Prostate gland (tissue), 2 donors: ENCODE results near the gene LPP. TPM values are rescaled to one million over a fixed set of nuclear protein-coding genes. Genes with fewer than 3 reads are reported as not detected.

Experiments
- DNase-seq: peaks from one replicate; pipeline ENCODE4 v3.0.0-alpha.2; 2019; ENCODE audit warnings: low spot score
- H3K27ac ChIP-seq, 2 donors: fragments of 200-600 bp; sonication (generic); 2 replicates each; pipeline ENCODE4 v1.5.1; 2017 to 2019
- H3K27me3 ChIP-seq: fragments of 200-600 bp; sonication (generic); replicated peaks from 2 replicates; pipeline ENCODE4 v1.5.1; 2019; ENCODE audit not compliant: insufficient read depth
- H3K36me3 ChIP-seq, 2 donors: fragments of 200-600 bp; sonication (generic); 1 replicate in 1 of 2; 2 replicates in 1 of 2; pipeline versions ENCODE4 v1.5.1 to v1.8.1; 2017 to 2019
- H3K4me1 ChIP-seq: fragments of 200-600 bp; sonication (generic); replicated peaks from 2 replicates; pipeline ENCODE4 v1.5.1; 2019
- H3K4me3 ChIP-seq, 2 donors: fragments of 200-600 bp; sonication (generic); 2 replicates each; pipeline ENCODE4 v1.5.1; 2017 to 2019
- H3K9me3 ChIP-seq: fragments of 200-600 bp; sonication (generic); 2 replicates; pipeline ENCODE4 v1.5.1; 2017
- POLR2A ChIP-seq: fragments of 450-650 bp; IDR thresholded peaks from one replicate; pipeline ENCODE4 v1.6.1; 2016; ENCODE audit warnings: antibody characterized with exemption, mild to moderate bottlenecking
- POLR2AphosphoS5 ChIP-seq: sonication (generic); formaldehyde crosslinking; IDR thresholded peaks from one replicate; pipeline ENCODE4 v1.6.1; 2017; ENCODE audit warnings: antibody characterized with exemption
- WGBS: methylation state at CpG from one replicate; pipeline ENCODE4 v1.1.5; 2018; 5-methylcytosine and 5-hydroxymethylcytosine counted together
- intact Hi-C: fragments of 100-400 bp; cut with DNase I; formaldehyde crosslinking; loops from one replicate; pipeline ENCODE4 v1.14.2; 2022
- total RNA-seq, 2 donors: library from RNA; depleted of rRNA; stranded (reverse); fragments of >200 nt; gene quantifications; one replicate each; pipeline ENCODE4 v1.1.0, GENCODE V29; 2016
- TF ChIP-seq, protein P1 (sequence below), 4 experiments: fragments of 200-600 bp in 2 of 4; fragments of 450-650 bp in 2 of 4; sonication (generic) in 2 of 4; IDR thresholded peaks; 1 replicate in 3 of 4; 2 replicates in 1 of 4; pipeline ENCODE4 v1.5.1; 2016 to 2019; ENCODE audit warnings: antibody characterized with exemption in 4 of 4, mild to moderate bottlenecking in 2 of 4, moderate library complexity in 2 of 4

The LPP gene
- total RNA-seq, 2 donors from 2014 or later = 219 to 248 TPM

DNA sequence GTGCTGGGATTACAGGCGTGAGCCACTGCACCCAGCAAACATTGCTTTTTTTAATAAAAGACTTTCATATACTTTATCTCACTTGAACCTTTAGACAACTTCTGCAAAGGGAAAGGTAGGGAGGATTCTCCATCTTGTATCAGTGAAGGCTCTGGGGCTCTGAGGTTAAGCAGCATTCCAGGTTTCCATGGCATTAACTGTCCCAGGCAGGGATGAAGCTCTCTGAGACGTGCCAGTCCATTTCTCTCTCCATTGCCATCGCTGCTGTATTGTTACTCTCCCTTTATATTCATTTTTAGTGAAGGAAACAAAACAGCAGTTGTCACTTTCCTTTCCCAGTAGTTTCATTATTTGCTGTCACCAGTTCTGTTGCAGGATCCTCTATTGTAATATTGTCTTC is 342.4 kb downstream of the LPP start:
- no peaks in the 10 kb centered on the region for H3K36me3 ChIP-seq
- WGBS = 82% methylated on average over 3 of the region's 3 CpGs
- no peak for DNase-seq
- no peaks in the 10 kb centered on the region for H3K4me1 ChIP-seq
- no peak for TF ChIP-seq POLR2AphosphoS5
- TF ChIP-seq, protein P1, sequence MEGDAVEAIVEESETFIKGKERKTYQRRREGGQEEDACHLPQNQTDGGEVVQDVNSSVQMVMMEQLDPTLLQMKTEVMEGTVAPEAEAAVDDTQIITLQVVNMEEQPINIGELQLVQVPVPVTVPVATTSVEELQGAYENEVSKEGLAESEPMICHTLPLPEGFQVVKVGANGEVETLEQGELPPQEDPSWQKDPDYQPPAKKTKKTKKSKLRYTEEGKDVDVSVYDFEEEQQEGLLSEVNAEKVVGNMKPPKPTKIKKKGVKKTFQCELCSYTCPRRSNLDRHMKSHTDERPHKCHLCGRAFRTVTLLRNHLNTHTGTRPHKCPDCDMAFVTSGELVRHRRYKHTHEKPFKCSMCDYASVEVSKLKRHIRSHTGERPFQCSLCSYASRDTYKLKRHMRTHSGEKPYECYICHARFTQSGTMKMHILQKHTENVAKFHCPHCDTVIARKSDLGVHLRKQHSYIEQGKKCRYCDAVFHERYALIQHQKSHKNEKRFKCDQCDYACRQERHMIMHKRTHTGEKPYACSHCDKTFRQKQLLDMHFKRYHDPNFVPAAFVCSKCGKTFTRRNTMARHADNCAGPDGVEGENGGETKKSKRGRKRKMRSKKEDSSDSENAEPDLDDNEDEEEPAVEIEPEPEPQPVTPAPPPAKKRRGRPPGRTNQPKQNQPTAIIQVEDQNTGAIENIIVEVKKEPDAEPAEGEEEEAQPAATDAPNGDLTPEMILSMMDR (IDR thresholded peaks at IDR 0.05) = no peak
- TF ChIP-seq POLR2A = no peak
- no peaks in the 10 kb centered on the region for H3K27me3 ChIP-seq
- H3K27ac ChIP-seq = no peak overlapping the region
- H3K4me3 ChIP-seq = no peak overlapping the region
- H3K9me3 ChIP-seq = no peaks in the 10 kb centered on the region
- intact Hi-C loops = no loop called here

DNA sequence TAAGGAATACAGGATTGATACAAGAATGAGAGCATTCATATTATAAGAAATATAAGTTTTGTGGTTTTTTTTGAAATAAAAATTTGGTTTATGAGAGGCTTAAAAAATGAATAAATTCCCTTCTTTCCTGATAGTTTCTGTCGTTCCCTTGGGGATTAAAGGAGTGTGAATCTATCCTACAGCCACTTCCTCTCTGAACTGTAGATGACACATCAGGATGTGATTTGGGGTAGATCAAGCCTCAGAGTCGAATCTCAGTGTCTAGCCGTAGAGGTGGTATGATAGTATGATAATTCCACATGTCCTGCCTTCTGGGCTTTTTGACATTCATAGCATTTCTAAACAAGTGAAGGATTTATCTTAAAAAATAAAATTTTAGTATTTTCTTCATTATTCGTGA is 343.1 kb downstream of the LPP start:
- H3K27me3 ChIP-seq = no peaks in the 10 kb centered on the region
- H3K27ac ChIP-seq = no peak overlapping the region
- H3K4me3 ChIP-seq = no peak overlapping the region
- H3K4me1 ChIP-seq = no peaks in the 10 kb centered on the region
- WGBS = 83% methylated on average over 4 of the region's 4 CpGs
- H3K9me3 ChIP-seq = no peaks in the 10 kb centered on the region
- H3K36me3 ChIP-seq = no peaks in the 10 kb centered on the region
- no peak for DNase-seq
- intact Hi-C loops = no loop called here
- TF ChIP-seq POLR2AphosphoS5 (no peak), POLR2A (no peak)
- TF ChIP-seq, protein P1 (IDR thresholded peaks at IDR 0.05) = no peak

DNA sequence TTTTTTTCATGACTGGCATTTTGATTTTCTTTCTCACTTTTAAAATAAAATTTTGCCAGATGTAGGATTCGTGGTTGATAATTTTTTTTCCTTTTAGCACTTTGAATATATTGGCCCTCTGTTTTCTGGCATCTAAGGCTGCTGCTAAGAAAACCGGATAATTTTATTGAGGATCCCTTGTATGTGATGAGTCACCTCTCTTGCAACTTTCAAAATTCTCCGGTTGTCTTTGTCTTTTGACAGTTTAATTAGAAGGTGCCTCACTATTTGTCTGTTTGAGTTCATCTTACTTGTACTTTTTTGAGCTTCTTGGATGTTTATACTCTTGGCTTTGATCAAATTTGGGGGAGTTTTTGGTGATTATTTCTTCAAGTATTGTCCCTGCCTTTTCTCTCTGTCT is 349.7 kb downstream of the LPP start:
- Histone ChIP-seq H3K4me3 (no peak overlapping the region), H3K36me3 (no peaks in the 10 kb centered on the region), H3K9me3 (no peaks in the 10 kb centered on the region), H3K27me3 (no peaks in the 10 kb centered on the region), H3K4me1 (no peaks in the 10 kb centered on the region), H3K27ac (no peak overlapping the region)
- WGBS = 48% methylated on average over 3 of the region's 3 CpGs
- intact Hi-C loops = no loop called here
- TF ChIP-seq POLR2A (no peak), POLR2AphosphoS5 (no peak)
- TF ChIP-seq, protein P1 (IDR thresholded peaks at IDR 0.05) = no peak
- no peak for DNase-seq

DNA sequence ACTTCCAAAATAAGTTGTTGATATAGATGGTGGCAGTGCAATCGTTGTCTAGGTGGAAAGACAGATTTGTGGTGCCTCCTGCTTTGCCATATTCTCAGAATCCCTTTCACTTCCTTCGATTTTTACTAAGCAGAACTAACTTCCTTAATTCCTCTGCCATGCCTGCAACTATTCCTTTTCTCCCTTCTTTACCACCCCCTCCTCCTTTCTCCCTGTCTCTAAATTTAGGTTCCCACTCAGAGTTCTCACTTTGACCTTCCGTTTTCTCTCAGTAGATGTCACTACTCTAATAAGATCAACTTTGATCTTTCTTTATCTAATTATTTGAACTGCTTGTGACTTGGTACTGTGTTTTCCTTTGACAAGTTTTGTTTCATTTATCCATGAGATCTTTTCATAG is 351.2 kb downstream of the LPP start:
- Histone ChIP-seq H3K36me3 (no peaks in the 10 kb centered on the region), H3K4me1 (no peaks in the 10 kb centered on the region), H3K9me3 (no peaks in the 10 kb centered on the region), H3K4me3 (no peak overlapping the region), H3K27me3 (no peaks in the 10 kb centered on the region), H3K27ac (no peak overlapping the region)
- 62% methylated on average over 3 of the region's 3 CpGs for WGBS
- TF ChIP-seq POLR2A = no peak
- no peak for TF ChIP-seq POLR2AphosphoS5
- TF ChIP-seq, protein P1 (IDR thresholded peaks at IDR 0.05) = no peak
- intact Hi-C loops = no loop called here
- DNase-seq = no peak

DNA sequence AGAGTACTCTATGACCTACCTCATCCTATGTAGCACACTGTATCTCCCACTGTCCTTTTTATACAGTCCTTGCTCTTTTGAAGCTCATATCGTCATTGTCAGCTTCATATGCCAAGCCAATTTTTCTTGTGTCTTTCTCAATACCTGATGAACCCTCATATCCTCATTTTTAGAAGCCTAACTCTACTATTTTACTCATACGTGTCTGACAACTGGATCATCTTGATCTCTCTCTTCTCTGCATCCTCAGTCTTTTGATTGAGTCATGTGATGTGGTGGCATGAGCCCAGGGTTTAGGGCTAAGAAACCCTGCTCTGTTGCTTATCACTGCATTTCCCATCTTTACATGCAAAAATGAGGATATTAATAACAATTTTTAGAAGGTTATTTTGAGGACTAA is 352.0 kb downstream of the LPP start:
- no peak overlapping the region for H3K27ac ChIP-seq
- intact Hi-C loops = no loop called here
- WGBS = 87% methylated on average over 2 of the region's 2 CpGs
- H3K27me3 ChIP-seq = no peaks in the 10 kb centered on the region
- H3K9me3 ChIP-seq = no peaks in the 10 kb centered on the region
- H3K4me1 ChIP-seq = no peaks in the 10 kb centered on the region
- no peak overlapping the region for H3K4me3 ChIP-seq
- no peak for DNase-seq
- TF ChIP-seq POLR2AphosphoS5 (no peak), POLR2A (no peak)
- TF ChIP-seq, protein P1 (IDR thresholded peaks at IDR 0.05) = no peak
- H3K36me3 ChIP-seq = no peaks in the 10 kb centered on the region
